AG10803 (cell line): Measurements from ENCODE around the gene CDYL.

ENCODE experiments used
- DNase-seq: peaks from one replicate; pipeline ENCODE4 v3.0.0; 2010; ENCODE audit warnings: low read depth
- H3K4me3 ChIP-seq: 2 replicates; pipeline ENCODE4 v1.5.1; 2011; ENCODE audit warnings: mild to moderate bottlenecking, low read length, control low read depth
- TF ChIP-seq, protein P1 (sequence below): conservative IDR thresholded peaks from 2 replicates; pipeline ENCODE4 v1.5.1; 2011; ENCODE audit warnings: mild to moderate bottlenecking, low read length, control low read depth, inconsistent platforms

The CDYL gene

DNA sequence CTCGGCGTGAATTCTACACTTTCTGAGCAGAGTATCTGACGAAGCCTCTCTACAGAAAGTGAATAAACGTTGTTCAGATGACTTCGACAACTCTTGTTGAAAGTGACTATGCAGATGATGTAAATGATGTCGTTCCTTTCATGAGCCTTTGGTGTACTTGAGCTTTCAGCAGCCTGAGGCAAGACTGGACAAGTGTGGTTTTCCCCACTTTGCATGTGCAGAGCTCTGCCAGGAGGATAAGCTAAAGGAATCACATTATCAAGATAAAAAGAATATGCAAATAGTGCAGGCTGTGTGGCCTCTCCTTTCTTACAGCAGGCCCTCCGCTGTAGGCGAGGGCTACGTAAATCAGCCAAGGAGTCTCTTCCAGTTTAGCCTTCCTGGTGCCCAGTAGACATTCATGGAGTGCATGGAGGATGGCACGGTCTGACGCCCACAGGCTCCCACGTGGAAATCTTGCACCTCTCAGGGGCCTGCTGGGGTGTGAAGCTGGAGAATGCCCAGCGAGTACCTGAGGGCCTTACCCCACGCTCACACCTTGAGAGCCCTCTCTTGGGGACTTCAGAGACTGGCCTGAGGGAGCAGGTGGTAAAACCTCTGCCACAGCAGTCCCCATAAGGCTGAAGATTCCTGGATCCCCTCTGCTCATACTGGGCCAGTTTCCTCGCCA is 172.7 kb downstream of the CDYL start:
- DNase-seq = no peak
- TF ChIP-seq, protein P1, sequence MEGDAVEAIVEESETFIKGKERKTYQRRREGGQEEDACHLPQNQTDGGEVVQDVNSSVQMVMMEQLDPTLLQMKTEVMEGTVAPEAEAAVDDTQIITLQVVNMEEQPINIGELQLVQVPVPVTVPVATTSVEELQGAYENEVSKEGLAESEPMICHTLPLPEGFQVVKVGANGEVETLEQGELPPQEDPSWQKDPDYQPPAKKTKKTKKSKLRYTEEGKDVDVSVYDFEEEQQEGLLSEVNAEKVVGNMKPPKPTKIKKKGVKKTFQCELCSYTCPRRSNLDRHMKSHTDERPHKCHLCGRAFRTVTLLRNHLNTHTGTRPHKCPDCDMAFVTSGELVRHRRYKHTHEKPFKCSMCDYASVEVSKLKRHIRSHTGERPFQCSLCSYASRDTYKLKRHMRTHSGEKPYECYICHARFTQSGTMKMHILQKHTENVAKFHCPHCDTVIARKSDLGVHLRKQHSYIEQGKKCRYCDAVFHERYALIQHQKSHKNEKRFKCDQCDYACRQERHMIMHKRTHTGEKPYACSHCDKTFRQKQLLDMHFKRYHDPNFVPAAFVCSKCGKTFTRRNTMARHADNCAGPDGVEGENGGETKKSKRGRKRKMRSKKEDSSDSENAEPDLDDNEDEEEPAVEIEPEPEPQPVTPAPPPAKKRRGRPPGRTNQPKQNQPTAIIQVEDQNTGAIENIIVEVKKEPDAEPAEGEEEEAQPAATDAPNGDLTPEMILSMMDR = no peak
- H3K4me3 ChIP-seq = no peak overlapping the region

DNA sequence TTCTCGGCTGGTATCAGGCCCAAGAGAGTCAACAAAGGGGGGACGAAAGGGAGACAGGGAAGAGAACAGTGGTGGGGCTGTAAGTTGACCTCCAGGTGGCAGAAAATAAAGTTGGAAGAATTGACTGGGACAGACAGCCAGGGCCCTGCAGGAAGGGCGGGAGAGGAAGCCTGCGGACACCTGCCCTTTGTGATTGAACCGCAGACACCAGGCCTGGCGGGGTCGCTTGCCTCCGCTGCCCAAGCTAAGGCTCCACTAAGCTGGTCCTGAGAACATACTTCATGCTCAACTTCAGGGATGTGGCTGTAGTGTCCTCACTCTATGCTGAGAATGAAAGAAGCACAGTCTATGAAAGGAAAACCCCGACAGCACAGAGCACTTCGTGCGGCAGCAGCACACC is 173.9 kb downstream of the CDYL start:
- TF ChIP-seq, protein P1 = no peak

DNA sequence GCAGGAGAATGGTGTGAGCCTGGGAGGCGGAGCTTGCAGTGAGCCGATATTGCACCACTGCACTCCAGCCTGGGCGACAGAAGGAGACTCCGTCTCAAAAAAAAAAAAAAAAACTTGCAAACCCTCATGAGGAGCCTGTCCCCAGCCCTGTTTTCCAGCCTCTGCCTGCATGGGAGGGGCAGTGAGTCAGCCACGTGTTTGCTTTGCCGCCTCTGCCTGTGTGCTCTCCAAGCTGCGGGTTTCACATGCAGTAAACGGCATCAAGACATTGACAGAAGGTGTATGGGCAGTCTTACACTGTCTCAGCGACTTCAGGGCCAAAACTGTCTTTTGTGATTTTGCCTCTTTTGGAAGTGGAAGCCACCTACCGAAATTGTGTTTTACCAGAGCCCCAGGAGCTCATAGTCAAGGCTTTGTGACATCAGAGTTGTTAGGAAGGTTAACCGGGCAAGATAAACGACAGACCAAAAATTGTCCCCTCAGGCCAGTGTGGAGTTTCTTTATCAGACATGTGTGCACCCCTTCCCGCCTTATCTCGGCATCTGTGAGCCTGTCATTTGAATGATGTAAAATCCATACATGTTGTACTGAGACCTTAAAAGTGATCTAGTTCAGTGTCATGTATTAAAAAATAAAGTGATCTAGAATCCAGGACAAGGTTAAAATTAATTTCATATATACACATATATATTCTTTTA is 174.8 kb downstream of the CDYL start:
- no peak for DNase-seq
- H3K4me3 ChIP-seq = no peak overlapping the region
- TF ChIP-seq, protein P1 = no peak

More for the DNA sequence above, 173.9 kb downstream of the CDYL start:
- no peak for DNase-seq
- H3K4me3 ChIP-seq = no peak overlapping the region

DNA sequence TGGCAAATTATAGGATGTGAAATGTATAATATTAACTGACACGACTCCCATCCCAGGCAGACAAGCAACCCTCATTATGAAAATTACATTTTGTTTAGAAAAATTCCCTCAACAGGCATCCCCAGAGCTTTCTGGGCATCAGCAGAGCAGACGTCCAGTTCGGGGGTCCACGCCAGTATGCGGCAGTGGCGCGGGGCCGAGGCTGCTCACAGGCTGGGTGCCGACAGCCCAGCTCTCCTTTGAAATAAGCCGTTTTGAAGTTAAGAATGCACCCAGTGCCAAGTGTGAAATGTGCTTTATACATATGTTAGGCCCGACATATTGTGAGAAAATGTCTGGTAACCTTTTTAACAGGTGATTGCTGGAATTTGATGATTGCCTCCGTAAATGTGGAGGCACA is 177.2 kb downstream of the CDYL start:
- no peak overlapping the region for H3K4me3 ChIP-seq
- TF ChIP-seq, protein P1 = no peak
- no peak for DNase-seq

DNA sequence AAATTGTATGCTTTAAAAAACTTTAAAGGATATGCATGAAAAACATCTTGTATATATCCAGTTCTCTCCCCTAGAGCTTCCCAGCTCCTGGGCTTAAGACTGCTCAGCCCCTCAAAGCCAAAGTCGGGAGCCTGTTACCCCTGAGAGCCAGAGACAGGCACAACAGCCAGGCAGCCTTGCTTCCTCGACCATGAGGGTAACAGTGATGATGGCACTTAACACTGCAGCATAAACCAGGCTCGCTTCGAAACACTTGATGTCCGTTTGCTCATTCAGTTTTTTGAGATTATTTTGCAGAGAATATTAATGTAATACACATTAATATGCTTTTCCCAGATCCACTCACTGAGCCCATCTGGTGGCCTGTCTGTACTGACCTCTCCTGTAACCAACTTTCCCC is 180.4 kb downstream of the CDYL start:
- H3K4me3 ChIP-seq = no peak overlapping the region
- TF ChIP-seq, protein P1 = no peak
- no peak for DNase-seq

DNA sequence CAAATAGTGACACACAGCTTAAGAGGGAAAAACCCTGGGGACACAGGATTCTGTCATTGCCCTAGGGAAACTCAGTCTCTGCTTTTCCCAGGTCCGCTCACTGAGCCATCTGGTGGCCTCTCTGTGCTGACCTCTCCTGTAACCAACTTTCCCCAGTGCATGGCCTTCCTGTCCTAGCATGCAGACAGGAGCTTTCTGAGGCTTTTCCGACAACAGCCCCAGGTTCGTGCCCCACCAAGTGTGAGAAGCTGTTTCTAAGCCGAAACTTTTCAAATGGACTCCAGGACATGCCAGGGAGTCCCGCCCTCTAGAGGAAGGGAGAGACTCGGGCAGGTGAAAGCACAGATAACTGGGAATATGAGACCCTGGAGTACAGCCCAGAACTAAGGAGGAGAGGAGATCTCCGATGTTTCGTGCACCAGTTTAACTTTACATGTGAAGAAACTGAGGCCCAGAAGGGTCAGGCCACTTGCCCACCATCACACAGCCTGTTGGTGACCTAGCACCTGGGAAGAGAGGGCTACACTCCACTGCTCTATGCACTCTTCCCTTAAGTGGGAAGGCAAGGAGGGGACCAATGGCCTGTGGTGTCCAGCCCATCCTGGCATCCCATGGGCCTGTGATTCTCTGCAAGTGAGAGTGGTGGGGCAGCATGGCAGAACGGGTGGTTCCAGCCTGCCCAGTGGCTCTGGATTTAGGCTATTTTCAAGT is 181.5 kb downstream of the CDYL start:
- TF ChIP-seq, protein P1 = peak; percentile 27
- H3K4me3 ChIP-seq = no peak overlapping the region
- DNase-seq = no peak

DNA sequence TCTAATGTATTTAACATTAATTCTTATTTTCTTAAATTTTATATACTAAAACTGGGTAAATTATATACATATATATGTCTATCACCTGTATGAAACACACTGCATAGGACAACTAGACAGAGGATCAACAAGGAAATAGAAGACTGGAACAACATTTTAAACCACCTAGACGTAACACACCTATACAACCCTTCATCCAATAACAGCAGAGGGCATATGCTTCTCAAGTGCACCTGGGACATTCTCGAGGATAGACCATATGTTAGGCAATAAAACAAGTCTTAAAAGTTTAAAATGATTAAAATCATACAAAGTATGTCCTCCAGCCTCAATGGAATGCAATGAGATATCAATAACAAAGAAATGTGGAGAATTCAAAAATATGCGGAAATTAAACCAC is 182.4 kb downstream of the CDYL start:
- TF ChIP-seq, protein P1 = no peak
- no peak for DNase-seq
- H3K4me3 ChIP-seq = no peak overlapping the region
